Effector memory CD4-positive, alpha-beta T cell (primary cell): Measurements from ENCODE around the gene FAM180B.

ENCODE experiments used
- DNase-seq, 3 donors: peaks; one replicate each; pipeline ENCODE4 v3.0.0-alpha.2; 2020
- H3K27ac ChIP-seq: 2 replicates; pipeline ENCODE4 v1.7.0; 2013; ENCODE audit warnings: mild to moderate bottlenecking, low read length, moderate library complexity; ENCODE audit not compliant: insufficient read depth, poor library complexity, severe bottlenecking
- H3K27me3 ChIP-seq: replicated peaks from 2 replicates; pipeline ENCODE4 v1.7.0; 2013; ENCODE audit warnings: mild to moderate bottlenecking, low read length; ENCODE audit not compliant: insufficient read depth, control insufficient read depth, poor library complexity, severe bottlenecking
- H3K36me3 ChIP-seq: 2 replicates; pipeline ENCODE4 v1.7.0; 2013; ENCODE audit warnings: mild to moderate bottlenecking, low read length, moderate library complexity; ENCODE audit not compliant: control insufficient read depth, insufficient read depth
- H3K4me1 ChIP-seq: 2 replicates; pipeline ENCODE4 v1.7.0; 2013; ENCODE audit warnings: low read length, mild to moderate bottlenecking; ENCODE audit not compliant: control insufficient read depth, insufficient read depth, poor library complexity, severe bottlenecking
- H3K4me3 ChIP-seq: 2 replicates; pipeline ENCODE4 v1.7.0; 2013; ENCODE audit warnings: low read length, low read depth, mild to moderate bottlenecking; ENCODE audit not compliant: insufficient read depth, poor library complexity, severe bottlenecking
- H3K9me3 ChIP-seq: 2 replicates; pipeline ENCODE4 v1.7.0; 2013; ENCODE audit warnings: mild to moderate bottlenecking, low read length, moderate library complexity; ENCODE audit not compliant: control insufficient read depth

FAM180B gene

DNA sequence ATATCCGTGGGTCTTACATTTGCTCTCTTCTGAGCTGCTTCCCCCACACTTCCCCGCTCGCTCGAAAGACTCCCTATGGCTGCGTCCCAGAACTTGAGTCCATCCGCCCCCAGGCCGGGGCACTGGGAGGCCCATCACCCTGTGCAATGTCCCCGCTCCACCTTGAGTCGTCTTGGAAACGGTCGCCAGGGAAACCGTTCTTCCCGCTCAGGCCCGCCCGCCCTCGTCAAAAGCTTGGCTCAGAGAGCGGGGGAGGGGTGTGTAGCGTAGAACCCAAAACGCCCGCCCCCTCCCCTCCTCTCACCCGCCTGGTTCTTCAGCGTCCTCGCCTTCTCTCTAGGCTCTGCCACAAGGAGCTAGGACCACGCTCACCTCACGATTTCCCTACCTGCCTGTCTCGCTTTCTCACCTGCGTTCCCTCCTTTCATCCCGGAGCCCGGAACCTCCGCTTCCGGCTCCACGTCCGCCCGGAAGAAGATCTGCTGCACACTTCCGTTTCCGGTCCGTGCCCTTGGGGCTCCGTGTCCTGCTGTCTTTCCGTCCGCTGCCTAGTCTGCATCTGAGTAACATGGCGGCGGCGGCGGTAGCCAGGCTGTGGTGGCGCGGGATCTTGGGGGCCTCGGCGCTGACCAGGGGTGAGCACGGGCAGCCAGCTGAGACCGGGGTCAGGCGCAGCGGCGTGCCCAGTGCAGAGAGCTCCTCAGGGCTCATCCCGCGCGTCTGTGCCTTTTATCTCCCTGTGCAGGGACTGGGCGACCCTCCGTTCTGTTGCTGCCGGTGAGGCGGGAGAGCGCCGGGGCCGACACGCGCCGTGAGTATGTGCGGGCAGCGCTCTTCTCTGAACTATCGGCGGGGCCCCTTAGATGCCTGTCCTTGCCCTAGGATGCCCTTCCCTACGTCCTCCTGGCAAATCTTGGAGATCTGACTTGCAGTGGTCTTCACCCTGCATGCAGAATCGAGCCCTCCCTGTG lies 7.7 kb upstream of the FAM180B start, which contains the start of the genes KBTBD4 and NDUFS3:
Gene KBTBD4, minus strand, starts transcription at position 447 of the 971 bp plus-strand sequence. Its CDS starts 19 bp downstream, at position 428.
Gene NDUFS3, plus strand, starts transcription at position 551 of the 971 bp plus-strand sequence. Its CDS starts 18 bp downstream, at position 569.
- peaks cover 36% of the 10 kb centered on the region for H3K36me3 ChIP-seq
- H3K27ac ChIP-seq: peak within 1 kb of the TSS; percentile 91
- no peaks in the 10 kb centered on the region for H3K9me3 ChIP-seq
- no peaks in the 10 kb centered on the region for H3K27me3 ChIP-seq
- peak within 1 kb of the TSS; percentile 86 for H3K4me3 ChIP-seq
- DNase-seq: peak; percentile 80 to 86 (median 81)
- H3K4me1 ChIP-seq: peaks cover 25% of the 10 kb centered on the region

DNA sequence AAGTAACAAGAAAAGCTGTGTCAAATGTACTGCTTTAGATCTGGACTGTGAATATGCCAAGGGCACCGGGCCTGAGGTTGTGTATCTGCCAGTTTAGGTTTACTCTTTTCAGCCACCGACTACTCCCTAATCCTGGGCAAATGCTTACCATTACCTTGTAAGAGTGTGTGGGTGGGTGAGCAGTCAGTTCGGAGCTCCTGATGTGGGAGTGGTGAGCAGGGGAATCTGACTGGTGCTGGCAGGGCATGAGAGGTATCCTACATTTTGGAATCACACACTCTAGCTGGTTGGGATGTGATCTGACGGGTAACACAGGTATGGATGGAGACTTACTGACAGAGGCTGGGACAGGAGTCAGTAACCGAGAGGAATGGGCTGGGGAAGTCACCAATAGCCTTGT lies 2.6 kb upstream of the FAM180B start:
- Histone ChIP-seq H3K4me3 (no peak overlapping the region), H3K9me3 (no peaks in the 10 kb centered on the region), H3K4me1 (peaks cover 11% of the 10 kb centered on the region), H3K27ac (no peak overlapping the region), H3K36me3 (peaks cover 35% of the 10 kb centered on the region), H3K27me3 (no peaks in the 10 kb centered on the region)
- no peak for DNase-seq

DNA sequence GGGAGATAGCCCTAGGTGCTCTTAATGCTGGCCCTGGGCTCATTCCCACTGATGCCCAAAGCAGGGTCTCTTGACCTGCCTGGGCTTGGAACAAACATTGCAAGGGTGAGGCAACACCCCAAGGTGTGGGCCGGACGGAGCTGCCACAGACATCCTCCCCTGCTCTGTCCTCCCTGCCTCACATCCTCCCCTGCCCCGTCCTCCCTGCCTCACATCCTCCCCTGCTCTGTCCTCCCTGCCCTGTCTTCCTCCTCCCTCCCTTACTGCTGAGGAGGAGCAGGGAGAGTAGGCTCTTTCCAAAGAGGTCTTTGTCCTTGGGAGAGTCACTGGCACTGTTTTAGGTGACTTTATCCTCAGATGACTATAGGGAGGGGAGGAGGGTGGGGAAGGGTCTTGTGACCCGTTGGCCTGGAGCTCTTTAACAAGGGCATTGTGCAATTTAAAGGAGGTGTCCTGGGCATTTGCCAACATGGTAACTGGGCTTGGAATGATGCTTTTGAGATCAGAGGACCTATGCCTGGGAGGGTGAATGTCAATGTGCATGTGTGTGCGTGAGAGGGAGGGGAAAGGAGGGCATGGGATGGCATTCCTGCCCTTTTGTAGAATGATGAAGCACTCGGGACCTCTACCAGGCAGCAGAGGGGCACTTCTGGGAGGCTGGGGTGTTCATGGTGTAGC lies 700 bp downstream of the FAM180B start:
- H3K9me3 ChIP-seq: no peaks in the 10 kb centered on the region
- no peaks in the 10 kb centered on the region for H3K4me1 ChIP-seq
- no peak for DNase-seq
- H3K27ac ChIP-seq: no peak overlapping the region
- no peak overlapping the region for H3K4me3 ChIP-seq
- no peaks in the 10 kb centered on the region for H3K27me3 ChIP-seq
- peaks cover 23% of the 10 kb centered on the region for H3K36me3 ChIP-seq

DNA sequence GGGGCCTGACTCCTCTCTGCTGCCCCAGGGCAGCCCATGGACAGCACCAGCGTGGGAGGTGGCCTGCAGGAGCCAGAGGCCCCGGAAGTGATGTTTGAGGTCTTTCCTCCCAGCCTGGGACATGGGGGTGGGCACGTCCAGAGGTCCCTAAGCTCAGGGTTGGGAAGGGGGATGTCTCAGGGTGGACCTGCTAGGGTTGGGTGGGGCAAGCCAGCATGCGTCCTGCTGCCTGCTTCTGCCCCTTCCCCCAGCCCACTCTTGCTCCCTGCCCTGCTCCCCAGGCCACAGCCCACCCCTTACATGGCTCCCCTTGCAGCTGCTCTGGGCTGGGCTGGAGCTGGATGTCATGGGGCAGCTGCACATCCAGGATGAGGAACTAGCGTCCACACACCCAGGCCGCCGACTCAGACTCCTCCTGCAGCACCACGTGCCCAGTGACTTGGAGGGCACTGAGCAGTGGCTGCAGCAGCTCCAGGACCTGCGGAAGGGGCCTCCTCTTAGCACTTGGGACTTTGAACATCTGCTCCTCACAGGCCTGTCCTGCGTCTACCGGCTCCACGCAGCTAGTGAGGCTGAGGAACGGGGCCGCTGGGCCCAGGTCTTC lies 1.3 kb downstream of the FAM180B start:
- no peaks in the 10 kb centered on the region for H3K4me1 ChIP-seq
- DNase-seq: no peak
- H3K9me3 ChIP-seq: no peaks in the 10 kb centered on the region
- no peak overlapping the region for H3K4me3 ChIP-seq
- H3K27ac ChIP-seq: no peak overlapping the region
- peaks cover 16% of the 10 kb centered on the region for H3K36me3 ChIP-seq
- H3K27me3 ChIP-seq: no peaks in the 10 kb centered on the region

DNA sequence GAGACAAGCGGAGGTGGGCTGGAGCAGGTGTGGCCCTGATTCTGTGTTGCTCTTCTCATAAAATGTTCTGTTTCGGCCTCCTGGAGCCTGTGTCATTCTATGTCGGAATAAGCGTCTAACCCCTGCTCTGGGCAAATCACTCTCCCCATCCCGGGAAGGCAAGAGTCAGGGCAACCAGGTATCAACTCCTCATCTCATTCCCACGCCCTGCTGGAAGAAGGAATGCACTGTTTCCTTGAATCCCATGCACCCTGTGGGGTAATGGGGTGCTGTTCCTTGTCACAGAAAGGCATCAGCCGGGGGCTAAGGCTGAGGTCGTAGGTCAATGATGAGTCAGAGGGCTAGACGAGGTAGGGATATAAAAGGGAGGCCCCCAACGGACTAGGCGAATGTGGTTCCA lies 2.6 kb downstream of the FAM180B start:
- no peak for DNase-seq
- peaks cover 3% of the 10 kb centered on the region for H3K36me3 ChIP-seq
- H3K27ac ChIP-seq: no peak overlapping the region
- no peaks in the 10 kb centered on the region for H3K4me1 ChIP-seq
- no peaks in the 10 kb centered on the region for H3K9me3 ChIP-seq
- H3K27me3 ChIP-seq: peaks cover 10% of the 10 kb centered on the region
- H3K4me3 ChIP-seq: no peak overlapping the region

DNA sequence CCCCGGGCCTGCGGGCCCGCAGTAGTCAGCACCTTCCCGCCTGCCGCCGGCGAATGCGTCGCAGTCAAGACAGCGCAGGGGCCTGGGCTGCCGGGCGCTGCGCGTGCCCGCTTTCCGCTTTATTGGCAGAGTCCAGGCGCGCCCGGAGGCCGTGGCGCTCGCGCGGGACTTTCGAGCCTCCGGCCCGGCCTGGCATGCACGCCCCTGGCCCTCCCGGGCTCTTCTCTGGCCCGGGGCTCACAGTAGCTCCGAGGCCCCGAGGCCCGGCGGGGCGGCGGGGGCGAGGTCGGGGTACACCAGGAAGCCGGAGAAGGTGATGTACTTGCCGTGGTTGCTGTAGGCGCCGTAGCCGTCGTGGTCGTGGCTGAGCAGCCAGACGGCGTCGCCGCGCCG lies 3.1 kb downstream of the FAM180B start:
- no peak overlapping the region for H3K27ac ChIP-seq
- H3K27me3 ChIP-seq: peaks cover 14% of the 10 kb centered on the region
- H3K36me3 ChIP-seq: no peaks in the 10 kb centered on the region
- DNase-seq: no peak
- no peaks in the 10 kb centered on the region for H3K4me1 ChIP-seq
- H3K4me3 ChIP-seq: no peak overlapping the region
- H3K9me3 ChIP-seq: no peaks in the 10 kb centered on the region

DNA sequence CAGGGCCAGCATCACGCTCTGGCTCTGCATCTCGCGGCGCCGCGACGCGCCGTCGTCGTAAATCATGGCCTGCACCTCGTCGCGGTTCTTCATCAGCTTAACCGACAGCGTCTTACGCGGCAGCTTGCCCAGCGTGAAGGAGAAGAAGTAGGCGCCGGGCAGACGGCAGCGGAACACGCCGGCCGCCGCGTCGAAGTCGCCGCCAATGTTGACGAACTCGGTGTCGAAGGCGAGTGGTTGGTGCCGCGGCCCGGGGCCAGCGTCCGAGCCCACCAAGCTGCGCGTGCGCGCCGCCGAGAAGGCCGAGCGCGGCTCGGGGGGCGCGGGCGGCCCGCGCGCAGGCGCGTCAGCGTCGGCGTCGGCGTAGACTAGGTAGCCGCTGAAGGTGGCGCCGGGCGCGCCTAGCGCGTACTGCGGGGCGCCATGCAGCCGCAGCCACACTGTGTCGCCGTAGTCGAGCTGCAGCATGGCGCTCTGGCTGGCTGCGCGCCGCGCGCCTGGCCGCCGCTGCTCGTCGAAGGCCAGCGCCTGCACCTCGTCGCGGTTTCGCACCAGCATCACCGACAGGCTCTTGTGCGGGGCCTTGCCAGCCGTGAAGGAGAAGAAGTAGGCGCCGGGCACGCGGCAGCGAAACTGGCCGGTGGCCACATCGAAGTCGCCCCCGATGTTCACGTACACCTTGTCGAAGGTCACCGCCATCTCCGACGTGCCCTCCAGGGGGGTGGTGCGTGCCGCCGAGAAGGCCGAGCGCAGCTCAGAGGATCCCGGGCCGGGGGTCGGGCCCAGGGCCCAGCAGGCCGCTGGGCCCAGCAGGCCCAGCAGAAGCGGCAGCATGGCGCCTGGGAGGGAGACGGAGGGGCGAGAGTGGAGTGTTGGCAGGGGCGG lies 3.7 kb downstream of the FAM180B start:
- no peak overlapping the region for H3K27ac ChIP-seq
- no peak for DNase-seq
- H3K4me1 ChIP-seq: no peaks in the 10 kb centered on the region
- H3K9me3 ChIP-seq: no peaks in the 10 kb centered on the region
- H3K27me3 ChIP-seq: peaks cover 14% of the 10 kb centered on the region
- no peak overlapping the region for H3K4me3 ChIP-seq
- no peaks in the 10 kb centered on the region for H3K36me3 ChIP-seq

DNA sequence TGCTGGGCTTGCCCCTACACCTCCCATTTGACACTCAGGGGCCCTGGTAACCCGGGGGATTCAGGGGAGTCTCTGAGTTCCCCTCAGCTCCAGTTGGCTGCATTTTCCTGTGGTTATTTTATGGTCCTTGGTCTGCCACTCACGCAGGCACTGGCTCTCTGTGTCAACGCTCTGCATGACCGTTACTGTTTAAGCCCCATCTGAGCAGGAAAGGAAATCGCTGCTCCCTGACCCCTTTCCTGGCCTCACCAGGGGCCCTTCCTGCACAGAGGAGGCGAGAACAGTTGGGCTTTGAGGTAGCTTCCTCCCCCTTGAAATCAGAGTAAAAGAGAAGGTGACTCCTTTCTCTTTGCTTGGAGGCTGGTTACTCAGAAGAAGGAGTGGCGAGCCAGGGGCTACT lies 5.3 kb downstream of the FAM180B start:
- DNase-seq: no peak
- H3K36me3 ChIP-seq: no peaks in the 10 kb centered on the region
- peaks cover 14% of the 10 kb centered on the region for H3K27me3 ChIP-seq
- H3K4me1 ChIP-seq: no peaks in the 10 kb centered on the region
- H3K27ac ChIP-seq: no peak overlapping the region
- no peak overlapping the region for H3K4me3 ChIP-seq
- H3K9me3 ChIP-seq: no peaks in the 10 kb centered on the region

DNA sequence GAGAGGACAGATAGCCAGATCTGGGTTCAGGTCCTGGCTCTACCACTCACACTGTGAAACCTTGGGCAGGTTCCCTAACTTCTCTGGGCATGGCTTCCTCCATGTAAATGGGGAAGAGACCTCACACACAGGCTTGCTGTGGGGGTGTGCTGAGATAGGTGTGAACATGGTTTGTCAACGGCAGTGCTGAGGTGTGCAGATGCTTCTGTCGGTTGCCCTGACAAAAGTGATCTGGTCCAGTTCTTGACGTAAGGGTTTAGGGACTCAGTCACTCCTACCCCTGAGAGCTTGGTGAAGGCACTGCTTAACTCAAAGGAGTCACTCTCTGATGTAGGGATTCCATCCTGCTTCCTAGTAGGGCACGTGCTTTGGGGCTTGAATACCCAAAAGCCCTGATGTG lies 5.8 kb downstream of the FAM180B start:
- Histone ChIP-seq H3K9me3 (no peaks in the 10 kb centered on the region), H3K27ac (no peak overlapping the region), H3K27me3 (peaks cover 14% of the 10 kb centered on the region), H3K4me3 (no peak overlapping the region), H3K4me1 (no peaks in the 10 kb centered on the region), H3K36me3 (no peaks in the 10 kb centered on the region)
- no peak for DNase-seq
